GM23338 (cell line): Measurements from ENCODE around the gene PFDN4. TPM values are rescaled to one million over a fixed set of nuclear protein-coding genes. Genes with fewer than 3 reads are reported as not detected.

ENCODE experiments used
- ATAC-seq: fragments of 200-7000 bp; cut with Tn5 transposase; 3 replicates; pipeline ENCODE4 v1.9.1; 2020
- DNase-seq: peaks from one replicate; pipeline ENCODE4 v3.0.0-alpha.2; 2015; ENCODE audit warnings: low spot score
- H2AFZ ChIP-seq: fragments of 200-600 bp; sonication (generic); 2 replicates; pipeline ENCODE4 v1.8.0; 2016; ENCODE audit warnings: antibody characterized with exemption, mild to moderate bottlenecking, moderate library complexity
- H3F3A ChIP-seq: fragments of 200-600 bp; sonication (generic); replicated peaks from 2 replicates; pipeline ENCODE4 v1.8.0; 2017; ENCODE audit warnings: antibody characterized with exemption, mixed run types, low read depth
- H3K27ac ChIP-seq: fragments of 200-600 bp; sonication (generic); 2 replicates; pipeline ENCODE4 v1.6.1; 2016; ENCODE audit warnings: low read depth
- H3K27me3 ChIP-seq: fragments of 200-600 bp; sonication (generic); 2 replicates; pipeline ENCODE4 v1.8.0; 2016; ENCODE audit warnings: mild to moderate bottlenecking, mixed run types, moderate library complexity; ENCODE audit not compliant: insufficient read depth
- H3K36me3 ChIP-seq: fragments of 200-600 bp; sonication (generic); 2 replicates; pipeline ENCODE4 v1.8.0; 2016; ENCODE audit warnings: mild to moderate bottlenecking; ENCODE audit not compliant: insufficient read depth
- H3K4me1 ChIP-seq: fragments of 200-600 bp; sonication (generic); 2 replicates; pipeline ENCODE4 v1.8.0; 2016; ENCODE audit warnings: mild to moderate bottlenecking, moderate library complexity; ENCODE audit not compliant: insufficient read depth
- H3K4me2 ChIP-seq: fragments of 200-600 bp; sonication (generic); 2 replicates; pipeline ENCODE4 v1.7.1; 2017; ENCODE audit warnings: mixed run types
- H3K4me3 ChIP-seq: fragments of 200-600 bp; sonication (generic); 2 replicates; pipeline ENCODE4 v1.6.1; 2016; ENCODE audit warnings: mixed run types
- H3K79me2 ChIP-seq: fragments of 200-600 bp; sonication (generic); replicated peaks from 2 replicates; pipeline ENCODE4 v1.8.0; 2017; ENCODE audit warnings: mild to moderate bottlenecking; ENCODE audit not compliant: insufficient read depth
- H3K9me2 ChIP-seq: fragments of 200-600 bp; sonication (generic); 2 replicates; pipeline ENCODE4 v1.8.0; 2017; ENCODE audit not compliant: insufficient read depth
- H4K20me1 ChIP-seq: fragments of 200-600 bp; sonication (generic); replicated peaks from 2 replicates; pipeline ENCODE4 v1.8.0; 2017; ENCODE audit warnings: mild to moderate bottlenecking; ENCODE audit not compliant: insufficient read depth
- H3K27ac Mint-ChIP-seq: 2 replicates; pipeline ENCODE4 v1.8.0; 2020; ENCODE audit warnings: inconsistent platforms, mild to moderate bottlenecking, moderate library complexity, mixed read lengths
- H3K27me3 Mint-ChIP-seq: 3 replicates; pipeline ENCODE4 v1.8.0; 2022; ENCODE audit warnings: low read depth, mild to moderate bottlenecking, moderate library complexity, mixed read lengths, inconsistent platforms; ENCODE audit not compliant: insufficient read depth, poor library complexity
- H3K36me3 Mint-ChIP-seq: 3 replicates; pipeline ENCODE4 v1.8.0; 2021; ENCODE audit warnings: low read depth, mild to moderate bottlenecking, inconsistent platforms, moderate library complexity, mixed read lengths
- H3K4me1 Mint-ChIP-seq: 3 replicates; pipeline ENCODE4 v1.8.0; 2020; ENCODE audit warnings: mild to moderate bottlenecking, inconsistent platforms, mixed read lengths
- H3K4me3 Mint-ChIP-seq: 3 replicates; pipeline ENCODE4 v1.8.0; 2021; ENCODE audit warnings: moderate library complexity, mild to moderate bottlenecking, inconsistent platforms, mixed read lengths
- H3K9me3 Mint-ChIP-seq: 3 replicates; pipeline ENCODE4 v1.8.0; 2020; ENCODE audit warnings: moderate library complexity, mild to moderate bottlenecking, inconsistent platforms, mixed read lengths
- CREB1 ChIP-seq: fragments of 250-450 bp; sonication (Bioruptor Pico); IDR thresholded peaks from 2 replicates; pipeline ENCODE4 v1.5.0; 2020; ENCODE audit warnings: low read depth, mild to moderate bottlenecking, moderate library complexity
- ETS1 ChIP-seq: IDR thresholded peaks from 2 replicates; pipeline ENCODE4 v1.6.1; 2016; ENCODE audit warnings: antibody characterized with exemption
- EZH2 ChIP-seq: fragments of 200-600 bp; sonication (generic); IDR thresholded peaks from one replicate; pipeline ENCODE4 v1.8.0; 2017; ENCODE audit warnings: antibody characterized with exemption, mild to moderate bottlenecking, low read depth; ENCODE audit not compliant: unreplicated experiment
- EZH2phosphoT487 ChIP-seq: fragments of 200-600 bp; sonication (generic); IDR thresholded peaks from one replicate; pipeline ENCODE4 v1.8.1; 2018; ENCODE audit warnings: antibody characterized with exemption; ENCODE audit not compliant: unreplicated experiment
- JUNB ChIP-seq: IDR thresholded peaks from one replicate; pipeline ENCODE4 v1.6.1; 2016; ENCODE audit warnings: antibody characterized with exemption; ENCODE audit not compliant: unreplicated experiment
- ZNF462 ChIP-seq: fragments of 250-450 bp; sonication (Bioruptor Pico); IDR thresholded peaks from 2 replicates; pipeline ENCODE4 v1.5.0; 2020; ENCODE audit warnings: mild to moderate bottlenecking, moderate library complexity
- polyA plus RNA-seq: library from polyadenylated mRNA; unstranded; fragments of >200 nt; fragmentation: Nextera tagmentation; extraction: Ambion mirVana; gene quantifications from 2 replicates; pipeline ENCODE4 v1.2.1, GENCODE V29; 2016
- total RNA-seq: library from RNA; depleted of rRNA; stranded (reverse); fragments of >200 nt; shearing (Covaris generic); gene quantifications from 2 replicates; pipeline ENCODE4 v1.2.3, GENCODE V29; 2014

PFDN4 gene
- total and polyA plus RNA-seq, 2 experiments from 2014 or later, result 105 to 477 TPM

GRCh38 chr20:54170963-54171362 is 36.9 kb upstream of the PFDN4 start:
- H3K27me3 Mint-ChIP-seq, result peaks cover 59% of the 10 kb centered on the region
- H3K27ac ChIP-seq, result no peak overlapping the region
- no peak for DNase-seq
- no peaks in the 10 kb centered on the region for H3K36me3 ChIP-seq
- no peaks in the 10 kb centered on the region for H3F3A ChIP-seq
- no peak overlapping the region for H3K27ac Mint-ChIP-seq
- no peak for ATAC-seq
- no peaks in the 10 kb centered on the region for H3K9me2 ChIP-seq
- H3K4me1 Mint-ChIP-seq, result peaks cover 17% of the 10 kb centered on the region
- H3K36me3 Mint-ChIP-seq, result no peaks in the 10 kb centered on the region
- H3K4me3 ChIP-seq, result no peak overlapping the region
- H3K4me1 ChIP-seq, result peaks cover 16% of the 10 kb centered on the region
- no peaks in the 10 kb centered on the region for H3K79me2 ChIP-seq
- H4K20me1 ChIP-seq, result no peaks in the 10 kb centered on the region
- no peak for TF ChIP-seq ETS1
- H2AFZ ChIP-seq, result no peak overlapping the region
- peaks cover 63% of the 10 kb centered on the region for H3K27me3 ChIP-seq
- H3K4me3 Mint-ChIP-seq, result no peak overlapping the region
- peaks cover 3% of the 10 kb centered on the region; the same call in 1 of the 3 replicates for H3K9me3 Mint-ChIP-seq
- H3K4me2 ChIP-seq, result no peak overlapping the region

- DNase-seq (no peak), ATAC-seq (no peak)
- Histone ChIP-seq H4K20me1 (no peaks in the 10 kb centered on the region), H3K4me3 (peak overlapping the region; percentile 54), H3K27ac (no peak overlapping the region), H3K9me2 (no peaks in the 10 kb centered on the region), H3F3A (no peaks in the 10 kb centered on the region), H3K79me2 (no peaks in the 10 kb centered on the region), H3K4me2 (peak overlapping the region; percentile 95), H3K27me3 (peaks cover 71% of the 10 kb centered on the region), H3K36me3 (no peaks in the 10 kb centered on the region), H3K4me1 (peaks cover 16% of the 10 kb centered on the region), H2AFZ (peak overlapping the region; percentile 97)
- H3K9me3 Mint-ChIP-seq, result peaks cover 3% of the 10 kb centered on the region; the same call in 1 of the 3 replicates
- no peaks in the 10 kb centered on the region for H3K36me3 Mint-ChIP-seq
- TF ChIP-seq ZNF462 (CRISPR knock-in tag) (no peak), EZH2 (peak; percentile 21), JUNB (no peak), CREB1 (CRISPR knock-in tag) (no peak), EZH2phosphoT487 (no peak), ETS1 (no peak)
- H3K4me3 Mint-ChIP-seq, result peak overlapping the region; percentile 70
- peaks cover 61% of the 10 kb centered on the region for H3K27me3 Mint-ChIP-seq
- no peak overlapping the region for H3K27ac Mint-ChIP-seq
- peaks cover 17% of the 10 kb centered on the region for H3K4me1 Mint-ChIP-seq
Observed at GRCh38 chr20:54172532-54172855, 35.4 kb upstream of the PFDN4 start.
